Loucy (cell line): ENCODE measurements around the gene TNNI2.

ENCODE experiments used
- CTCF ChIP-seq: fragments of 200-600 bp; sonication (generic); conservative IDR thresholded peaks from 2 replicates; pipeline ENCODE4 v1.5.1; 2014; ENCODE audit warnings: mild to moderate bottlenecking, antibody characterized with exemption, low read length
- EZH2phosphoT487 ChIP-seq: fragments of 200-600 bp; IDR thresholded peaks from 2 replicates; pipeline ENCODE4 v1.6.1; 2018; ENCODE audit warnings: antibody characterized with exemption, mild to moderate bottlenecking, moderate library complexity, borderline replicate concordance

GRCh38 chr11:1854949-1855885 is 16.4 kb downstream of the TNNI2 start:
- TF ChIP-seq CTCF (no peak), EZH2phosphoT487 (no peak)
